RPMI7951 (cell line): ENCODE measurements around the gene KIAA0232. TPM values are rescaled to one million over a fixed set of nuclear protein-coding genes. Genes with fewer than 3 reads are reported as not detected.
"Not testable (repeated sequence)": the region's sequence is repeated elsewhere in the genome, so short reads cannot be mapped to it uniquely, and the experiment has no call there.

Source experiments
- DNase-seq: peaks from one replicate; pipeline ENCODE4 v3.0.0-alpha.2; 2012; ENCODE audit warnings: low read depth
- total RNA-seq: library from RNA; depleted of rRNA; stranded (reverse); fragments of >200 nt; shearing (Covaris generic); gene quantifications from 2 replicates; pipeline ENCODE4 v1.2.3, GENCODE V29; 2014

KIAA0232 gene
- total RNA-seq, 1 experiment from 2014 or later, result 14.1 TPM

DNA sequence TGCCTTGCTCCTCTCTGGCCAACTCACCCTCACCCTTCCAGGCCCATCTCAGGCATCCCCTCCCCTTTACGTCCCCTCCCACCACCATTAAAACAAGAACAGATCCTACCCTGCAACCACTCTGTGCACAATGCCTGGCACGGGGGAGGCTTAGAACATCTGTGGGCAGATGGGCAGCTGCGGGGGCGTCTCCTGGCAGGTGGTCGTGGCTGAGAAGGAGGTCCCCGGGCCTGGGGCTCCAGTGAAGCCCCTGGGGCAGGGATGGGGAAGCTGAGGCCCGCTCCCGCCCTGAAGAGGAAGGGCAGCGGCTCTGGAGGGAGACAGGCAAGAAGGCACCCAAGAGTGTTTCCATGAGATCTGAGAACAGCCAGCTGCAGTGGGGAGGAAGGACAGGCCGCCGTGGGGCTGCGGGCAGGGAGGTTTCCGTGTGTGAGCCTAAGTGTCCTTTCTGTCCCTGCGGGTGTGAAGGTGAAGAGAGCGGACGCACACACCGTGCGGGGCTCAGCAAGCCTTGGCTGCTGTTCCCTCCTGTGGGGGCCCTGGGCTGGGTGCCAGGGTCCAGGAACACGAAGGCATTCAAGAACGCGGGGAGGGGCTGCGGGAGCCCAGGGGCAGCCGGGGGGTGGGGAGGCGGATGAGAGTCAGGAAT lies 119.3 kb downstream of the KIAA0232 start:
- DNase-seq, result no peak

DNA sequence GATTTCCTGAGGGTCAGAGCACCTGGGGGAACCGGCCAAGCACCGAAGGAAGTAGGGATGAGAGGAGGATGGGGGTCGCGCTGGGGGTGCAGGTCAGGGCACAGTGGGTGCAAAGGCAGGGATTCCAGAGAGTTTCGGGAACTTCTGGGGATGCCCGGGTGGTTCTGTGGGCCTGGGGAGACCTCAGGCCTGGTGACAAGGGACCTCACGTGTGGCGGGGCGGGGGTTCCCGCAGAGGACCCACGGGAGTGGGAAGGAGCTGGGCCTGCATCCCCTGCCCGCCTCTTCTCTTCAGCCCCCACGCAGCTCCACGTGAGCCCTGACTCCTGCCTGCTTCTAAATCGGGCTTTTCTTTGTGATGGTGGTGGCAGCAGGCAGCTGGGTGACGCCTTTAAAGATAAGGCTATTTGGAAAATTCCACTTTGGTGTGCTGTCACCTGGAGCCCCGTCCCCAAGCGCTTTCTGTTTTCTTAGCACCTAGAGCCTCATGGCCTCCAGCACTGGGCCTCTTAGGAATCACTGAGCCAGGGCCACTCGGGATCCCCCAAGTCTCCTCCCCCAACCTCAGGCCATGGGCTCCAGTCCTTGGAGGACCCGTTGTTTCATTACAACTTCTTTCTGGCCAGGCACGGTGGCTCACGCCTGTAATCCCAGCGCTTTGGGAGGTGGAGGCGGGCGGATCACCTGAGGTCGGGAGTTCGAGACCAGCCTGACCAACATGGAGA lies 120.0 kb downstream of the KIAA0232 start:
- DNase-seq, result no peak

DNA sequence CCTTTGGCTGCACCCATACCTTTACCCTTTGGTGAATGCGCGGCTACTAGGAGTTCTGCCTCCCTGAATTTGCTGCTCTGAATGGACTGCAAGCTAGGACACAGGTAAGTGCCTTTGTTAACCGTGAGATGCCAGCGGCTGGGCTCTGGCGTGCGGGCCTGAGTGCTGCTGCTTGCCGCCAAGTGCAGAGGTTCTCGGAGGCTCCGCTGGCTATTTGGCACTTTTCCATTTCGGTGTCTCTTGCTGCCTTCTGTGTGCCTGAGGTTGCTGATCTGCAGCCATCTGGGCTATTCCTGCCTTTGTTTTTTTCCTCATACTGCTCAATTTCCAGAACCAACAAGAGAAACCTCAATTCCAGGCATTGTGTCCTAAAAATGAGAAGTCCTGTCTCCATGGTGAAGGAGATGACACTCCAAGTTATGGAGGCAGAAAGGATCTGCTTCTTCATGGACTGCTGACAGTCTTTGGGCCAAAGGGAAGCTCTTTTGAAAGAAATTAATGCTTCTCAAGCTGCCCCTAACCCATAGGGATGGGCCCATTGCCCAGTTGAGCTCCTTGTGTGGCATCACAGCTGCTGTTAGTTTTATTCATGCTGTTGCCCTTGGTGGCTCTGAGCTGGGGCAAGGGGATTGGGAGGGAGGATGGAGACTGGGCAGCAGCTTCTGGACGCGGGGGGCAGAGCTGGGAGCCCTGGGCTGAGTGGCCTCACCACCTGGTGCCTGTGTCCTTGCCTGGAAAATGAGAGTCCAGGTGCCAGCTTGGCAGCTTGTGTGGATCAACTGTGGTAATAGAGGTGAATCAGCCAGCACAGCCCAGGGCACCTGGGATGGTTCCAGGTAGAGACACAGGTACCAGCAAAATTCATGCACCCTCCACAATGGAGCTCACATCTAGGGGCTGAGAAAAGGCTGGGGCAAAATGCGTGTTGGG lies 123.3 kb downstream of the KIAA0232 start:
- no peak for DNase-seq

- DNase-seq, result not testable (repeated sequence)
Observed at GRCh38 chr4:6906486-6906885, 124.0 kb downstream of the KIAA0232 start.

- no peak for DNase-seq
Observed at GRCh38 chr4:6907658-6908191, 125.2 kb downstream of the KIAA0232 start.

- peak; percentile 77 for DNase-seq
Observed at GRCh38 chr4:6908432-6909112, 126.0 kb downstream of the KIAA0232 start.

GRCh38 chr4:6909113-6909969 lies 126.8 kb downstream of the KIAA0232 start, which contains the start of gene TBC1D14:
Gene TBC1D14 (plus strand): TSS chr4:6909826. CDS start chr4:6923390, 13,564 bp downstream.
- peak; percentile 74 for DNase-seq

DNA sequence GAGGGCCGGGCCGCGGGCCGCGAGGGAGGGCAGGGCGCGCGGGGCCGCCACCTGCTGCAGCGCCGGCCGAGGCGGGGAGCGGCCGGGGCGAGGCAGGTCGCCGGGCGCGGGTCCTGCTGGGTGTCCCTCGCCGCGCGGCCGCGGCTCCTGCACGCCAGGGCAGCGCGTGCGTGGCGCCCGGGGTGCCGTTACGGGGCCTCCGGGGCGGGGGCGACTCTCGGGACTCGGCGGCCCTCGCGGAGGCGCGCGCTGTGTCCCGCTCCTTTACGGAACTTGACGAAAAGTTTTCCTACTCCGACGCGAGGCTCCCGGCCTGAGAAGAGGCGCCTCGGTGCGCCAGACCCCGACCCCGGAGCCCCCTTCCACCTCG lies 127.4 kb downstream of the KIAA0232 start:
- DNase-seq, result no peak

- DNase-seq, result peak; percentile 39
Observed at GRCh38 chr4:6910340-6910959, 127.9 kb downstream of the KIAA0232 start.

DNA sequence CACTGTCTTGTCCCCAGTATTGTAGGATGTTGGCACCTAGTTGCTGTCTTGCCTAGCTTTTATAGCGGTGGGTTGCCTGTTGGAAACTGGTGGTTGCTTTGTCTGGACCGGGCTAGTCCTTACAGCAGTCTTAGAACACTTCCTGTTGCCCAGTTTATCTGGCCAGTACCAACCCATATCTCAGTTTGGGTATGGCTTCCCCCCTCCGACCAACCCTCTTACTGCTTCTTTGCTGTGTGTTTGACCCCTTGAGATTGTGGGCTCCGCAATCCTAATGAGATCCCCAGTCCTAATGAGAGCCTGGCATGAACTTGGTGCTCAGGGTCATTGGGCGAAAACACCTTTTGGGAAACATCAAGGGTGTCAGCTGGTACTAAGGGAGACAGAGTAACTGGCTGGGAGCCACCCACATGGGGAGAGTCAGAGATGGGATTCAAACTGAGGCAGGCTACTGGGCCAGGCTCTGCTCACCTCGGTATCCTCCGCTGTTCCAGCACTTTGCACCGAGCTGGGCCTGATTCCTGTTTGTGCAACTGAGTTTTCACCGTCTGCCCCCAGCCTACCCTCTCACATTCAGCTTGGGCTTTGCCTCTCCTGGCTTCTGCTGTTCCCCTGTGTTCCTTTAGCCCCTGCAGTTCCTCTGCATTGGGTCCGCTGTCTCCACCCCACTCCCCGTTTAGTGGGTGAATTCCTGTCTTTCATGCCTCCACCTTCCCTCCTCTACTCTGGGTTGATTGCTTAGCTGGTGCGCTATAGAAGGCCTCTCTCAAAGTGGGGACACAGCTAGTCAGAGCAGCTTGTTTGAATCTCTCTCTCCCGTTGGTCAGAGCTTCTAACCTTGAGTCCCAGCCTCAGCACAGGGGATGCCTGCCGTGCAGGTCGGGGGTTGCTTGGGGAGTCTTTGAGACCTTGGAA lies 128.7 kb downstream of the KIAA0232 start:
- DNase-seq, result no peak

DNA sequence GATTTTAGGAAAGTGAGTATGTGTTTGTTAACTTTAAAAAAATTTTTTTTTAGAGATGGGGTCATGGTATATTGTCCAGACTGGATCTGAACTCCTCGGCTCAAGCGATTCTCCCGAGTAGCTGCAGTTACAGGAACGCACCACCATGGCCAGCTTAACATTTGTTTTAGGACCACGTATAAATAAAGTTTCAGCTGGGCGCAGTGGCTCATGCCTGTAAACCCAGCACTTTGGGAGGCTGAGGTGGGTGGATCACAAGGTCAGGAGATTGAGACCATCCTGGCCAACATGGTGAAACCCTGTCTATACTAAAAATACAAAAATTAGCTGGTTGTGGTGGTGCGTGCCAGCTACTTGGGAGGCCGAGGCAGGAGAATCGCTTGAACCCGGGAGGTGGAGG lies 129.4 kb downstream of the KIAA0232 start:
- not testable (repeated sequence) for DNase-seq

DNA sequence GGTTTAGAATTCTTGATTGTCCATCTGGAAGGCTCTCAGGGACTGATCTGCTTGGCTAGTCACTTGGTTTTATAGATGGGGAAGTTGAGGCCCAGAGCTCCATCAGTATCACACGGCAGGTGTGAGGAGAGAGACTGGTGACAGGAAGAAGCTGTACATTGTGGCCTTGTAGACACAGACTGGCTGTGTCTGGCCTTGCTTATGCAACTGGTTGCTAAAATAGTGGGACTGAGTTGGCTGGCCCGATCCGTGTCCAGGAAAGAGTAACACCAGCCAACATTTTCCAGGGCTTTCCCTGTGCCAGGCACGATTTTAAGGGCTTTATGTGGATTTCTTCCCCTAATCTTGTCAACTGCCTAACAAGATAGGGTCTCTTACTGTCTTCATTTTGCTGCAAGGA lies 129.9 kb downstream of the KIAA0232 start:
- no peak for DNase-seq

GRCh38 chr4:6913350-6913905 lies 130.9 kb downstream of the KIAA0232 start:
- DNase-seq, result no peak

DNA sequence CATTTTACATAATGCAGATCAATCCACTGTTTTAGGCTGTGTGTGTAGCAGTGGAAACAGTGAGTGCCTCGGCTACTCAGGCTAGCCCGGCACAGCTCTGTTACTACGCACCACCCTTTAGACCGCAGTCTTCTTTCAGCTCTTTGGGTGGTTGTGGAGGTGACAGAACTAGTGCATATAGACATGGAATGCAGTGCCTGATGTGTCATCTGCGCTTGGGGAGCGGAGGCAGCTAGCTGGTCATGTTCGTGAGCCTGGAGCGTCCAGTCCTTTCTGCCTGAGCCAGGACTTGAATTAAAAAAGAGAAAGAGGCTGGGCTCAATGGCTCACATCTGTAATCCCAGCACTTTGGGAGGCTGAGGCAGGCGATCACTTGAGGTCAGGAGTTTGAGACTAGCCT lies 131.9 kb downstream of the KIAA0232 start:
- peak; percentile 76 for DNase-seq

DNA sequence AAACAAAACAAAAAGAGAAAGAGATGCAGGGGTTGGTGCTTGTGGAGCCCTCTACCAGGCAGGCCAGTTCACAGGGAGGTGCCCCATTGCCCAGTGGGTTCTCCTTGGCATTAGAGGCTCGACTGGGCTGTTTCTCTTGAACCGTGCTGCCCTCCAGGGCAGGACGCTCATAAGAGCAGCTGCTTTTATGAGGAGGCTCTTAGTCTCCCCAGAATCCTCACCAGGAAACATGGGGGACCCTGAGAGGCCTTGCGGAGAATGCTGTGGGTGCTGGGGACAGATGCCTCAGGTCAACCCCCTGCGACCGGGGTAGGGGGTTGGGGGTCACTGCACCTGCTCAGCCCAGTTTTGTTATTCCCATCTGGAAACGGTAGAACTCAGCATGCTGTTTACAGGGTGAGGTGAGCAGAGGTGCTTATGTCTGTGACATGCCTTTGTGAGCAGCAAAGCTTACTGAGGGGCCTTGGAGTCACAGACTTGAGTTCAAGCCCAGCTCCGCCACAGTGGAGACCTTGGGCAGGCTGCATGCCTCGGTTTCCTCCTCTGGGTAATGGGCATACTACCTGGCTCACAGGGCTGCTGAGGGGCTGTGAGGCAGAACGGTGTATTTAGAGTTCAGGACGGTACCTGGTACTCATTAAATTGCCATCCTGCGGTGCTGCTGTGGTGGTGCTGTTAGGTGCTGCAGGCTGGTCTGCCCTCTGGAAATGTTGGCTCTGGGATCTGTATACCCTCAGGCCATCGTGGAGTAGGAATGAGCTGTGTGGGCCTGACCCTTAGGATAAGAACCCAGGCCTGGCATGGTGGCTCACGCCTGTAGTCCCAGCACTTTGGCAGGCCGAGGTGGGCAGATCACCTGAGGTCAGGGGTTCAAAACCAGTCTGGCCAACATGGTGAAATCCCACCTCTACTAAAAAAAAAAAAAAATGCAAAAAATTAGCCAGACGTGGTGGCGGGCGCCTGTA lies 132.8 kb downstream of the KIAA0232 start:
- no peak for DNase-seq

DNA sequence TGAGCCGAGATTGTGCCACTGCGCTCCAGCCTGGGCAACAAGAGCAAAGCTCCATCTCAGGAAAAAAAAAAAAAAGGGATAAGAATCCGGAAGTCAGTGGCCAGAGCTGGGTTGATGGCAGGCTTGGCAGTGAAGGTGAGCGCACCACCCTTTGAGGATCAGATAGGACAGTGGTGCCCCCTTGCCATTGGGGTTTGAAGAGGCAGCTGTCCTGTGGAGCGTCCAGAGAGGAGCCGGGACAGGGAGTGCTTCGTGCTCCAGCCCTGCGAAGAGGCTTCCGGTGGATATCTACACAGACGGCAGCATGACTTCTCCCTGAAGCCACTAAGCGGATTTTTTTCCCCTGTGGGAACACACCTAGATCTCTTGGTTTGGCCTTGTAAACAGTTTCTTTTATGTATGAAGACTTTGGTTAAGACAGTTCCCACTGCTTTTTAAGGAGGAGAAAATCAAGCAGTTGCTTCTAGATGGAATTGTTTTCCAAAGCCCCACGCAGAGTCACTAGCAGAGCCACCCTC lies 133.6 kb downstream of the KIAA0232 start:
- no peak for DNase-seq
